HG03520 (cell line): ENCODE data around the gene KIF22.
"Not testable (repeated sequence)": the region's sequence is repeated elsewhere in the genome, so short reads cannot be mapped to it uniquely, and the experiment has no call there.

ENCODE experiments used
- ATAC-seq: cut with Tn5 transposase; IDR thresholded peaks from one replicate; pipeline ENCODE4 v1.9.1; 2021; ENCODE audit warnings: mild to moderate bottlenecking, moderate library complexity; ENCODE audit not compliant: unreplicated experiment

The KIF22 gene

DNA sequence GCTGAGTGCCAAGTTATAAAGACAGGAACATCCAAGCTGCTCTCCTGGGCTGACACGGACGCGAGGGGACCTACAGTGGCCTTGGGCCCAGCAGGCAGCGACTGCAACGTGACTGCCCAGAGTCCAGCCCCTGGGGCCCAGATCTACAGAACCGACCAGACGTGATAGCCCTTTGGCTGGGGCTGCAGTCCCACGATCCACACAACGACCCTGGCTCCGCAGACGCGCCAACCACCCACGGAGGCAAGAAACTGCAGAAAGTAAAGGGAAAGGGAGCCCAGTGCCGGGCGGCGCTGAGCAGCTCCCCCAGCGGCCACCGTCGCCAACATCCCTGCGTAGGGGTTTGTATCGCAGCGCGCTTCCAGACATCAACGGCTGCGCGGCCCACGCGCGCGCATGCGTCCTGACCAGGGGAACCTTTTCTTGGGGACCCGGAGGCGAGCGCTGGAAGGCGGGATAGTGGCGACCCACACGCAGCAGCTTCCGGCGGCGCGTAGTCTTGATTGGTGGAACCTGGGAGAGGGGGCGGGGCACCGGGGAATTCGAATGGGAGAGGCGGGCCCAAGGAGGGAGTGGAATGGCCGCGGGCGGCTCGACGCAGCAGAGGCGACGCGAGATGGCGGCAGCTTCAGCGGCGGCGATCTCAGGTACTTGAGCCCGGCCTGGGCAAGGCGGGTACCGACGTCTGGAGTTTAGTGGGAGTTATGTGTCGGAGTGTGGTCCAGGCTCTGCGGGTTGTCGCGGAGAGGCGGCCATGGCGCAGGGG is at the start of gene KIF22:
TSS of gene KIF22 (plus strand) at position 569 of the 766 bp plus-strand sequence. CDS start at position 578, 9 bp downstream.
- ATAC-seq: peak; percentile 85

GRCh38 chr16:29742683-29743275 is 47.8 kb upstream of the KIF22 start:
- ATAC-seq: no peak

GRCh38 chr16:29743475-29743826 is 47.1 kb upstream of the KIF22 start:
- ATAC-seq: no peak

DNA sequence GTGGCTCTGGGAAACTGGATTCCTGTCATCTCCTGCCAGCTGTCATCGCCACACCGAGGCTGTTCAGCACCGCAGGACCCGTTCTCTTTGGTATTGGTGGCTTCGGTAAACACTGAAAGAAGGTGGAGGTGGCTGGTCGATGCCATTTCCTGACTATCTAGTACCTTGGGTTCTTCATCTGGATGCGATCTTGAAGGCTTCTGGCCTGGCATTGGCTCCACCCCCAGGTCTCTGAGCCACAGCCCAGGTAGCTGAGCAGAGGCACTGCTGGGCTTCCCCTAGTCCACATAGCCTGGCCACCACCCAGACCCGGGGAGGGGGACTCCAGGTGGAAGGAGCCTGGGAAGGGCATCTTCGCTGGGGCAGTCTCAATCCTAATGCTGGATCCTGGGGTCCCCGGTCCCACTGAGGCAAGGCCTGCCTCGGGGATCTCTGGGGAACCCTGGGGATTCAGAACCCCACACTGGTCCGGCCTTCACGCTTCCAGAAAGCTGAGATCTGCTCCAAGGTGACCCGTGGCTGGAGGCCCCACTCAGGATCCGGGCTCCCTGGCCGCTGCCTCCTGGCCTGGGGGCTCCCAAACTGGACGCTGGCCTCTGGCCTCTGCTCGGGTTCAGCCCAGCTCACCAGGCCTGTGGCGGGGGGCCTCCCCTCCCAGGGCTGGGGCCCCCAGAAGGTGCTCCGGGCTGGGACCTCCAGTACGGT is 46.6 kb upstream of the KIF22 start:
- no peak for ATAC-seq

GRCh38 chr16:29744541-29745101 is 45.9 kb upstream of the KIF22 start:
- no peak for ATAC-seq

GRCh38 chr16:29745121-29745852 is 45.3 kb upstream of the KIF22 start:
- ATAC-seq: peak; percentile 25

- peak; percentile 75 for ATAC-seq
Measured at GRCh38 chr16:29745853-29746345, 44.7 kb upstream of the KIF22 start, which contains the start of gene C16orf54. TSS of gene C16orf54 (minus strand) at chr16:29745990. CDS start at chr16:29744951, 1,039 bp downstream.

- not testable (repeated sequence) for ATAC-seq
Measured at GRCh38 chr16:29746518-29746917, 44.0 kb upstream of the KIF22 start.

DNA sequence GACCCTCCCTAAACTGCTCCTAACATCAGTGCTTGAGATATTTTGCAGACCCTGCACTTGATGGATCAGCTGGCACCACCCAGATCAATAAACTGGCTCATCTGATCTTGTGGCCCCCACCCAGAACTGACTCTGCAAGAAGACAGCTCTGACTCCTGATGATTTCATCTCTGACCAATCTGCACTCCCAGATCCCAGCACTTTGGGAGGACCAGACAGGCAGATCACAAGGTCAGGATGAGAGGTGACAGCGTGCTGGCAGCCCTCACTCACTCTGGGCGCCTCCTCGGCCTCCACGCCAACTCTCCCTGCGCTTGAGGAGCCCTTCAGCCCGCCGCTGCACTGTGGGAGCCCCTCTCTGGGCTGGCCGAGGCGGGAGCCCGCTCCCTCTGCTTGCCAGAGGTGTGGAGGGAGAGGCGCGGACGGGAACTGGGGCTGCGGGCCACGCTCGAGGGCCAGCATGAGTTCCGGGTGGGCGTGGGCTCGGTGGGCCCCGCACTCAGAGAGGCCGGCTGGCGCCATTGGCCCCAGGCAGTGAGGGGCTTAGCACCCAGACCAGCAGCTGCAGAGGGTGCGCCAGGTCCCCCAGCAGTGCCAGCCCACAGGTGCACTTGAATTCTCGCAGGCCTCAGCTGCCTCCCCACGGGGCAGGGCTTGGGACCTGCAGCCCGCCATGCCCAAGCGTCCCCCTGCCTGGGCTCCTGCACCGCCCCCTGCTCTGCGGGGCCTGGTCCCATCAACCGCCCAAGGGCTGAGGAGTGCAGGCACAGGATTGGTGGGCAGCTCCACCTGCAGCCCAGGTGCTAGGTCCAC is 42.4 kb upstream of the KIF22 start:
- no peak for ATAC-seq

DNA sequence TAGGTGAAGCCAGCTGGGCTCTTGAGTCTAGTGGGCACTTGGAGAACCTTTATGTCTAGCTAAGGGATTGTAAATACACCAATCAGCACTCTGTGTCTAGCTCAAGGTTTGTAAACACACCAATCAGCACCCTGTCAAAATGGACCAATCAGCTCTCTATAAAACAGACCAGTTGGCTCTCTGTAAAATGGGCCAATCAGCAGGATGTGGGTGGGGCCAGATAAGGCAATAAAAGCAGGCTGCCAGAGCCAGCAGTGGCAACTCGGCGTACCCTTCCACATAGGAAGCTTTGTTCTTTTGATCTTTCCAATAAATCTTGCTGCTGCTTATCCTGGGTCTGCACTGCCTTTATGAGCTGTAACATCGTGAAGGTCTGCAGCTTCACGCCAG is 41.8 kb upstream of the KIF22 start:
- ATAC-seq: not testable (repeated sequence)

GRCh38 chr16:29753516-29753915 is 37.0 kb upstream of the KIF22 start:
- ATAC-seq: no peak

DNA sequence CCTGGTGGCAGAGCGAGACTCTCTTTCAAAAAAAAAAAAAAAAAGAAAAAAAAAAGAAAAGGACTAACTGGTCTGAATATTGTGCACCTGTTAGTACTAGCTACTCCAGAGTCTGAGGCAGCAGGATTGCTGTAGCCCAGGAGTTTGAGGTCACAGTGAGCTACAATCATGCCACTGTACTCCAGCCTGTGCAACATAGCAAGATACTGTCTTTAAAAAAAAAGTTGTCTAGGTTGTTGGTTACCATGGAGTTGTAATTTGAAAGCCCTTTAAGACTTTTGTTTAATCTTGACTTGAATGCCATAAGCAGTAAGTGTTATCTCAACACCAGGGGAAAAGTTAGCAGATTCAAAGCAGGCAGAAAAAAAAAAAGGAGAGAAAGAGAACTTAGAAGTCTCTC is 33.9 kb upstream of the KIF22 start:
- ATAC-seq: no peak

GRCh38 chr16:29757086-29757485 is 33.5 kb upstream of the KIF22 start:
- not testable (repeated sequence) for ATAC-seq

DNA sequence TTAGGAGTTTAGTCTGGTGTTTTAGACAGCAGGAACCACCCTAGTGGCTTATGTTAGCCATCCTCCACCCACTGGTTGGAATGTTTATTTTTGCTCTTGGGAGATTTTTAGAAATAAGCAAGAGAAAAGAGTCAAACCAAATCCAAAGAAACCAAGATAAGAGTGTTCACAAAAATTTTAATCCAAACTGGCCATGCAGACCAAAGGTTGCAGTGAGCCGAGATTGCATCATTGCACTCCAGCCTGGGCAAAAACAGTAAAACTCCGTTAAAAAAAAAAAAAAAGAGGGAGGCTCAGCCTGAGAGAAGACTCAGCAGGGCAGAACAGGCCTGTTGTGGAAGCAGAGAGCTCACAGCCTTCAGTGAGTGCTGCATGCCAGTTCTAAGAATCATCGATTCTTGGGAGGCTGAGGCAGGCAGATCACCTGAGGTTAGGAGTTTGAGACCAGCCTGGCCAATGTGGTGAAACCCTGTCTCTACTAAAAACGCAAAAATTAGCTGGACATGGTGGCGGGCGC is 32.5 kb upstream of the KIF22 start:
- ATAC-seq: no peak

DNA sequence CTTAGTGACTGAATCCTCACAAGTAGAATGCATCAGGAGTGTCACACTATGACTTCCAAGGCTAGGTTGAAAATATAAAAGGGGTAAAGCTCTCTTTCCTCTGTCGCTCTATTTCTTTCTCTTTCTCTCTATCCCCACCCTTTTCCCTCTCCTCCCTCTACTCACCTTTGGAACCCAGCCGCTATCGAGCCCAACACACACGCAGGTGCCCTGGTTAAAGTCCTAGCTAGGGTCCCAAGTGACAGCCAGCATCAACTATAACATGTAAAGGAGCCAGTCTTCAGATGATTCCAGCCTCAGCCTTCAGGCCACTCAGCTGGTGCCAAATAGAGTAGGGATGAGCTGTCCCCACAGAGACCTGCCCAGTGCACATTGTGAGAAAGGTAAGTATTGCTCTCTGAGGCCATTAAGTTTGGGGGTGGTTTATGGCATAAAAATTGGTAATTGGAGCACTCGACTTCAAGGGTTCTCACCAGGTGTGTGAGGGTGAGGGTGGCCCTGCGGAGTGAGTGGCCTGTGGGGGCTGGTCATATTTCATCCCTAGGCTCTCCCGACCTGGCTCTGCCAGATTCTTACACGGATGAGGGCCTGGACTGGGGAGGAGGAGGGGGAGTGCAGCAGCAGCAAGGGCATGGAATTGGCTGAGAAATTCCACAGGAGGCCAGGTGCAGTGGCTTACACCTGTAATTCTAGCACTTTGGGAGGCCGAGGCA is 29.8 kb upstream of the KIF22 start:
- no peak for ATAC-seq

GRCh38 chr16:29761280-29761651 is 29.3 kb upstream of the KIF22 start:
- ATAC-seq: not testable (repeated sequence)

- ATAC-seq: no peak
Measured at GRCh38 chr16:29761882-29762281, 28.7 kb upstream of the KIF22 start.

GRCh38 chr16:29763326-29763725 is 27.2 kb upstream of the KIF22 start:
- no peak for ATAC-seq
